ENCODE data around the gene AICDA. TPM values are rescaled to one million over a fixed set of nuclear protein-coding genes. Genes with fewer than 3 reads are reported as not detected.

AICDA gene
- total and polyA plus RNA-seq, 7 donors = 0.60 to 1.1 (median 0.80) TPM; not detected in 4

DNA sequence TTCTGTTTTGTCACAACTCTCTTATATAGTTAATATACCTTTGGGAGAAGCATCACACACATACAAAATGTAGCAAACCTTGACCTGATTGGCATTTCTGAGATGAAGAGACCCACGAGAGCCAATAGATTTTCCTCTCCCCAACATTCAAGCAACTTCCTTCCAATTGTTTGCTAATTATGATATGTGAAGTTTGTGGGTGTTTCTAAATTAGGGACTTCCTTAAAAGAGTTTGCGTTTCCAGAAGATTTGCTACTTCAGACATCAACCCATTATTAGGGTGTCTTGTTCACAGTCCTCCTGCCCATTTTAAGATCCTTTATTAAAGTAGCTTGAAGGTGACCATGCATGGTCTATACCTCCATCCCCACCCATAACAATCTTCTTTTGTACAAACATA is 9.4 kb downstream of the AICDA start:
- no peak for DNase-seq
- no peaks in the 10 kb centered on the region for H3K9me3 ChIP-seq
- no peak overlapping the region for H3K27ac ChIP-seq
- intact Hi-C loops (cut with DNase I) = no loop called here
- no peaks in the 10 kb centered on the region for H3K27me3 ChIP-seq
- TF ChIP-seq POLR2AphosphoS5 (IDR thresholded peaks at IDR 0.05) (no peak), EP300 (IDR thresholded peaks at IDR 0.05) (no peak), POLR2A (IDR thresholded peaks at IDR 0.05) (no peak)
- TF ChIP-seq, protein P1, sequence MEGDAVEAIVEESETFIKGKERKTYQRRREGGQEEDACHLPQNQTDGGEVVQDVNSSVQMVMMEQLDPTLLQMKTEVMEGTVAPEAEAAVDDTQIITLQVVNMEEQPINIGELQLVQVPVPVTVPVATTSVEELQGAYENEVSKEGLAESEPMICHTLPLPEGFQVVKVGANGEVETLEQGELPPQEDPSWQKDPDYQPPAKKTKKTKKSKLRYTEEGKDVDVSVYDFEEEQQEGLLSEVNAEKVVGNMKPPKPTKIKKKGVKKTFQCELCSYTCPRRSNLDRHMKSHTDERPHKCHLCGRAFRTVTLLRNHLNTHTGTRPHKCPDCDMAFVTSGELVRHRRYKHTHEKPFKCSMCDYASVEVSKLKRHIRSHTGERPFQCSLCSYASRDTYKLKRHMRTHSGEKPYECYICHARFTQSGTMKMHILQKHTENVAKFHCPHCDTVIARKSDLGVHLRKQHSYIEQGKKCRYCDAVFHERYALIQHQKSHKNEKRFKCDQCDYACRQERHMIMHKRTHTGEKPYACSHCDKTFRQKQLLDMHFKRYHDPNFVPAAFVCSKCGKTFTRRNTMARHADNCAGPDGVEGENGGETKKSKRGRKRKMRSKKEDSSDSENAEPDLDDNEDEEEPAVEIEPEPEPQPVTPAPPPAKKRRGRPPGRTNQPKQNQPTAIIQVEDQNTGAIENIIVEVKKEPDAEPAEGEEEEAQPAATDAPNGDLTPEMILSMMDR (IDR thresholded peaks at IDR 0.05) = no peak
- no peak overlapping the region for H3K4me3 ChIP-seq
- no peaks in the 10 kb centered on the region for H3K4me1 ChIP-seq
- 41 to 56% methylated on average over 2 of the region's 2 CpGs for WGBS, 2 donors
- no peaks in the 10 kb centered on the region for H3K36me3 ChIP-seq

DNA sequence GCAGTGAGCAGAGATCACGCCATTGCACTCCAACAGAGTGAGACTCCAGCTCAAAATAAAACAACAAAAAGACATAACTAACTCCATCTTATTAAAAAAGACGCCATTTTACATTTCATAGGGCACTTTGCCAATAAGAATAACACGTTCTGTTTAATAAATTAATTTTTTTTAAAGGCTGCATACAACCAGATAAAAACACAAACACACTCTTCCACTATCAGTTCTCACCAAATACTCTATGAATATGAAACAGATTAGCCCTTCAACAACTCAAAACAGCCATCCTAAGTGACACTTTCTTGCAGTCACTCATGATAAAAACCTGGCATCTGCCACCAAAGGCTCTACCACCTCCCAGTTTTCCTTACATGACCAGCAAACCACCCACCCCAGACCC is 16.1 kb downstream of the AICDA start:
- no peaks in the 10 kb centered on the region for H3K36me3 ChIP-seq
- no peaks in the 10 kb centered on the region for H3K27me3 ChIP-seq
- no peaks in the 10 kb centered on the region for H3K4me1 ChIP-seq
- DNase-seq = no peak
- intact Hi-C loops (cut with DNase I) = no loop called here
- WGBS, 2 donors = 71 to 82% methylated on average over 3 of the region's 3 CpGs
- H3K27ac ChIP-seq = no peak overlapping the region
- H3K4me3 ChIP-seq = no peak overlapping the region
- TF ChIP-seq POLR2AphosphoS5 (IDR thresholded peaks at IDR 0.05) (no peak), POLR2A (IDR thresholded peaks at IDR 0.05) (no peak)
- no peaks in the 10 kb centered on the region for H3K9me3 ChIP-seq

DNA sequence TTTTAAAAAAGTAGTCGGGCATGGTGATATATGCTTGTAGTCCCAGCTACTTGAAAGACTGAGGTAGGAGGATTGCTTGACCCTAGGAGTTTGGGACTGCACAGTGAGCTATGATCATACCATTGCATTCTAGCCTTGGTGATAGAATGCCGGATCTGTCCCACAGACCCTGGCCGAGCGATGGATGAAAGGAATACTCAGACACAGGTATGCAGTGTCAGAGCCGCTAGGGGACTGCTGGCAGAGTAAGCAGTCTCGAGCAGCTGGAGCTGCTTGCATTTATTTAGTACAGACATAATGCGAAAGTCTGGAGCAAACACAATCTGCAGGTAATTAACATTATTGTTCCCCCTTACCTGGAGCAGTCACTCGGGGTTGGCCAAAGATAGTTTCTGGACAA is 18.6 kb downstream of the AICDA start:
- TF ChIP-seq POLR2AphosphoS5 (IDR thresholded peaks at IDR 0.05) (no peak), EP300 (IDR thresholded peaks at IDR 0.05) (no peak), POLR2A (IDR thresholded peaks at IDR 0.05) (no peak)
- TF ChIP-seq, protein P1 (IDR thresholded peaks at IDR 0.05) = no peak
- H3K27ac ChIP-seq = no peak overlapping the region
- WGBS, 2 donors = 48 to 75% methylated on average over 8 of the region's 8 CpGs
- H3K9me3 ChIP-seq = no peaks in the 10 kb centered on the region
- no peaks in the 10 kb centered on the region for H3K4me1 ChIP-seq
- intact Hi-C loops (cut with DNase I) = no loop called here
- H3K27me3 ChIP-seq = no peaks in the 10 kb centered on the region
- H3K4me3 ChIP-seq = no peak overlapping the region
- no peak for DNase-seq
- H3K36me3 ChIP-seq = no peaks in the 10 kb centered on the region

DNA sequence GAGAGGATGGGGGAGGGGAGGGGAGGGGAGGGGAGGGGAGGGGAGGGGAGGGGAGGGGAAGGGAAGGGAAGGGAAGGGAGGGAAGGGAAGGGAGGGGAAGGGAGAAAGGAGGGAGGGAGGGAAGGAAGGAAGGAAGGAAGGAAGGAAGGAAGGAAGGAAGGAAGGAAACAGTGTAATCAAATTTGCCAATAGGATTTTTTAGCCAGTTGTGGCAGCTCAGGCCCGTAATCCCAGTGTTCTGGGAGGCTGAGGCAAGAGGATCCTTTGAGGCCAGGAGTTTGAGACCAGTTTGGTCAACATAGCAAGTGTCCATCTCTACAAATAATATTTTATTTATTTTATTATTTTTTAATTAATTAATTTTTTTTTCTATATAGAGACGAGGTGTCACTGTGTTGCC is 19.4 kb downstream of the AICDA start:
- no peak overlapping the region for H3K4me3 ChIP-seq
- no peak for DNase-seq

DNA sequence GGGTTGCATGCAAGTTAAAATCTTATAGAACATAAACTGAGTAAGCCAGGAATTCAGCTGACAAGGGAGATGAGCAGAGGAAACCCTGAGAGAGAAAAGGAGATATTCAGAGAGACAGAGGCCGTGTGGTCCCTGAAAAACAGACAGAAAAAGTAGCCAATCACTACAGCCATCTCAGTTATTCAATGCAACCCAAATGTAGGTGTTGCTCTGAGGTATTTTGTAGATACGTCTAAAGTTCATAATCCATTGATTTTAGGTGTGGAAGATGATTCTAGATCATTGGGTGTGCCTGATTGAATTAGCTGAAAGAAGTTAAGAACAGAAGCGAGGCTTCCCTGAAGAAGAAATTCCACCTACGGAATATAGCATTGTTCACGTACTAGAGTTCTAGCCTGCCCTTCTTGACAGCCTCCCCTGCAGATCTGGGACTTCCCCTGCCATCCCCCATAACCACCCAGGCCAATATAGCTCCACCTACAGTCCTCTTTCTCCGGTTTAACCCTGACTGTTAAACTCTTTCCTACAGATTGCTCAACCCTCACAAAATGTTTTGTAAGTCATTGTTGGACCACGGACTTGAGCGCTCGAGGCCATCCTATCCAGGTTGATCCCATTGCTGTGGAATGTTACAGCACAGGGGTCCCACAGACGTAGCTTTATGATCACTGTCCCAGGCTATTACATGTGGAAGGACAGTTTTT is 21.7 kb downstream of the AICDA start:
- WGBS, 2 donors = 59 to 66% methylated on average over 10 of the region's 10 CpGs
- H3K4me3 ChIP-seq = no peak overlapping the region
- H3K27me3 ChIP-seq = no peaks in the 10 kb centered on the region
- intact Hi-C loops (cut with DNase I) = no loop called here
- no peak for DNase-seq
- no peaks in the 10 kb centered on the region for H3K4me1 ChIP-seq
- H3K36me3 ChIP-seq = no peaks in the 10 kb centered on the region
- no peaks in the 10 kb centered on the region for H3K9me3 ChIP-seq
- no peak for TF ChIP-seq POLR2A (IDR thresholded peaks at IDR 0.05)
- no peak for TF ChIP-seq POLR2AphosphoS5 (IDR thresholded peaks at IDR 0.05)
- TF ChIP-seq, protein P1 (IDR thresholded peaks at IDR 0.05) = no peak
- TF ChIP-seq EP300 (IDR thresholded peaks at IDR 0.05) = no peak
- H3K27ac ChIP-seq = no peak overlapping the region

More for the DNA sequence above, 19.4 kb downstream of the AICDA start:
- TF ChIP-seq, protein P1 (IDR thresholded peaks at IDR 0.05) = no peak
- TF ChIP-seq POLR2AphosphoS5 (IDR thresholded peaks at IDR 0.05) (no peak), EP300 (IDR thresholded peaks at IDR 0.05) (no peak), POLR2A (IDR thresholded peaks at IDR 0.05) (no peak)
- Histone ChIP-seq H3K4me1 (no peaks in the 10 kb centered on the region), H3K36me3 (no peaks in the 10 kb centered on the region), H3K27ac (no peak overlapping the region), H3K27me3 (no peaks in the 10 kb centered on the region), H3K9me3 (no peaks in the 10 kb centered on the region)
- WGBS, 2 donors = 84 to 89% methylated on average over 2 of the region's 2 CpGs
- intact Hi-C loops (cut with DNase I) = no loop called here

Measured in sigmoid colon (tissue), 7 donors.